VCaP (cell line): ENCODE data around the gene NEK9.

Experiments
- H3K27ac ChIP-seq: fragments of 450-650 bp; 2 replicates; pipeline ENCODE4 v1.5.1; 2017
- TF ChIP-seq, protein P1 (sequence below): fragments of 450-650 bp; conservative IDR thresholded peaks from 2 replicates; pipeline ENCODE4 v1.5.1; 2017; ENCODE audit warnings: mild to moderate bottlenecking, moderate library complexity

The NEK9 gene

DNA sequence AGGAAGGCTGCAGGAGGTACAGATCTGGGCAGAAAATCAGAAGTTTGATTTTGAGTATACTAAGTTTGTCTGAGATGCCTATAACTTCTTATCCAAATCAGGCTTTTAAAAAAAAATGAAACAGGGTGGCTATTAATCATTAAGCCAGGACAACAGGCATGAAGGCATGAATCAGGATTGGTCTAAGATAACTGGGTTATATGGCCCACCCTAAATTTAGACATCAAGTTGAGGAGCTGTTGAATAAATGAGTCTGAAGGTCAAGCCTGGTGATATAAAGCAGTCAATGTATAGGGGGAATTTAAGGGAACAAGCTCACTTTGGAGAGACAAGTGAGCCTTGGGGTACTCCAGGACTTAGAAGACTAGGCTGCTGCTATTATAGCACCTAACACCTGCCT lies 28.6 kb downstream of the NEK9 start:
- TF ChIP-seq, protein P1, sequence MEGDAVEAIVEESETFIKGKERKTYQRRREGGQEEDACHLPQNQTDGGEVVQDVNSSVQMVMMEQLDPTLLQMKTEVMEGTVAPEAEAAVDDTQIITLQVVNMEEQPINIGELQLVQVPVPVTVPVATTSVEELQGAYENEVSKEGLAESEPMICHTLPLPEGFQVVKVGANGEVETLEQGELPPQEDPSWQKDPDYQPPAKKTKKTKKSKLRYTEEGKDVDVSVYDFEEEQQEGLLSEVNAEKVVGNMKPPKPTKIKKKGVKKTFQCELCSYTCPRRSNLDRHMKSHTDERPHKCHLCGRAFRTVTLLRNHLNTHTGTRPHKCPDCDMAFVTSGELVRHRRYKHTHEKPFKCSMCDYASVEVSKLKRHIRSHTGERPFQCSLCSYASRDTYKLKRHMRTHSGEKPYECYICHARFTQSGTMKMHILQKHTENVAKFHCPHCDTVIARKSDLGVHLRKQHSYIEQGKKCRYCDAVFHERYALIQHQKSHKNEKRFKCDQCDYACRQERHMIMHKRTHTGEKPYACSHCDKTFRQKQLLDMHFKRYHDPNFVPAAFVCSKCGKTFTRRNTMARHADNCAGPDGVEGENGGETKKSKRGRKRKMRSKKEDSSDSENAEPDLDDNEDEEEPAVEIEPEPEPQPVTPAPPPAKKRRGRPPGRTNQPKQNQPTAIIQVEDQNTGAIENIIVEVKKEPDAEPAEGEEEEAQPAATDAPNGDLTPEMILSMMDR = no peak
- H3K27ac ChIP-seq = peak overlapping the region; percentile 95

DNA sequence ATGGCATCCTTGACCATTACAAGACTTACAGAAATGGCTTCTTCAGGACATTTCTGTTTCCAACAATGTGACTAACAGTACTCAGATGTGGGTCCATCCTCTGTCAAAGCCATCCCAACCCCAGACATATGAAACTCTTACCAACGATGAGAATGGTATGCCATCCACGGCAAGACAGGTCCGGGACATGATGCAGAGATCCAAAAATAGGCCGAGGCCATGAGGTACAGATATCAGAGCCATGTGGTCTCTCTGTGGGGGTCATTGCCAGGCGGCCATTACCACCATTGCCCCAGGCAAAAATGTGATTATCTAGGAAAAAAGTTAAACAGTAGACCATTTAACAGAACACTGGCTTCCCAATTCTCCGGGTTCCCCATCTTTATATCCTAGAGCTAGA lies 29.9 kb downstream of the NEK9 start:
- TF ChIP-seq, protein P1 = no peak
- H3K27ac ChIP-seq = no peak overlapping the region

DNA sequence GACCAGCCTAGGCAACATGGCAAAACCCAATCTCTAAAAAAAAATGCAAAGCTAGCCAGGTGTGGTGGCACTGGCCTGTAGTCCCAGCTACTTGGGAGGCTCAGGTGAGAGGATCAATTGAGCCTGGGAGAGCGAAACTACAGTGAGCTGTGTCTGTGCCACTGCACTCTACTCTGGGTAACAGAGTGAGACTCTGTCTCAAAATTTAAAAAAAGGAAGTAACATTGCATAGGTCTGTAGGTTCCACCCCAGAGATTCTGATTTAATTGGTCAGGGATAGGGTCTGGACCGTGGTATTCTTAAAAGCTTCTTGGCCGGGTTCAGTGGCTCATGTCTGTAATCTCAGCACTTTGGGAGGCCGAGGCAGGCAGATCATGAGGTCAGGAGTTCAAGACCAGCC lies 31.2 kb downstream of the NEK9 start:
- TF ChIP-seq, protein P1 = no peak
- H3K27ac ChIP-seq = no peak overlapping the region

DNA sequence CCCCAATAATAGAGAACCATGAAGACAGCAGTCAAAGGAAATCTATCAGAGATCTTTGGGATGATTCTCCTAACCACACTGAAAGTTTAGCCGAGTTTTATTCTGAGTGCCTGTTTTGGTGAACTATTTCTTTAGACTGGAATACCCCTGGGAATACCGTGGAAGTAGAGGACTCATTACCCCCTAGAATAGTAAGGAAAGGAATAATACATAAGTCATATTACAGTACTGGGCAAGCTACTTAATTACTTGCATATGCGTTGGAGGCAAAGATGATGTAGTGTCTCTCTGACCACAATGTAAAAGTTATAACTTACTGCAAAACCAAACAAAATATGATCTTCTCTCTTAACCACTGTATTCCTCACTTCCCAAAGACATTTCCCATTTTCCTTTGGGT lies 32.0 kb downstream of the NEK9 start:
- H3K27ac ChIP-seq = no peak overlapping the region
- TF ChIP-seq, protein P1 = no peak

DNA sequence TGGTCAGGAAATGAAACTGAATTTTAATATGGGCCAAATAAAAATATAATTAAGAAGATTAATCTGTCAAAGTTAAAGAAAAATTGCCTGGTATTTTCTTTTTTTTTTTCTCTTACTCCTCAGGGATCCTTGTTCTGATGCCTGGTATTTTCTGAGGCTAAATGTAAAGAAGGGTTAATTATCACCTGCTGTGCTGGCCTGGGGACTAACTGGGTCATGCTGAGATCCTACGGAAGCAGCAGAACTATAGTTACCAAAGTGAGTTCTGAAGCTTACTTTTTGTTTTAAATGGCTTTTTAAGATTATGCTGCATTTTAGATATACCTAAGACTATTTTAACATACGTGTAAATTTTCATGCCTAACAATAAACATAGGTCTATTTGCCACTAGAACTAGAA lies 34.1 kb downstream of the NEK9 start:
- no peak overlapping the region for H3K27ac ChIP-seq
- TF ChIP-seq, protein P1 = no peak

DNA sequence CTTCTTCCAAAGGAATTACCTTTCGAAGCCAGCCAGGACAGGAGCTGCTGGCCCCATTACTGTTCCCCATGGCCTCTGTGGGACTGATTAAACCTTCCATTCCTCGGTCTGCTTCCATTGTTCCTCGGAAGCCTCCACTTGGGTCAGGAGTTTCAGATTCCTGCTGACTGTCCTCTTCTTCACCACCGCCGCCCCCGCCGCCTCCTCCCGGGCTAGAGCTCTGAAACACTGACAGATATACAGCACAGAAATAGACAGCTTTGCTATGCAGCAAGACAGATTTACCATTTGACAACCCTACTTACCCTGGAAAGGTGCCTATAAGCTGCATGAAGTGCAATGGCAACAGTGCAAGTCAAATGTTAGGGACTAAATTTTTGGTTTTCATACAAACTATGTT lies 35.6 kb downstream of the NEK9 start:
- TF ChIP-seq, protein P1 = no peak
- H3K27ac ChIP-seq = no peak overlapping the region

DNA sequence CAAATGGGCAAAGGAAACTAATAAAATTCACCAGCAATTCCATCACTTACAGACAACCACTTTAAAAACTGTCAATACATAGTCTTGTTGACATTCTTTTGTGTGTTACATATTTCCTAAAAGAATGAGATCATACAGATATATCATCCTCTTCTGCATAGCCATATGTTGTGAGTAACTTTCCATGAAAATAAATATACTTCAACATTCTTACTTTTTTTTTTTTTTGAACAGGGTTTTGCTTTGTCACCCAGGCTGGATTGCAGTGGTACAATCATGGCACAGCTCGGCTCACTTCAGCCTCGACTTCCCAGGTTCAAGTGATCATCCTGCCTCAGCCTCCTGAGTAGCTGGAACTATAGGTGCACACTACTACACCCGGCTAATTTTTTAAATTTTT lies 36.5 kb downstream of the NEK9 start:
- TF ChIP-seq, protein P1 = no peak
- H3K27ac ChIP-seq = no peak overlapping the region
